ENCODE data around the gene GEMIN2.
"Not testable (repeated sequence)": the region's sequence is repeated elsewhere in the genome, so short reads cannot be mapped to it uniquely, and the experiment has no call there.

GEMIN2 gene

DNA sequence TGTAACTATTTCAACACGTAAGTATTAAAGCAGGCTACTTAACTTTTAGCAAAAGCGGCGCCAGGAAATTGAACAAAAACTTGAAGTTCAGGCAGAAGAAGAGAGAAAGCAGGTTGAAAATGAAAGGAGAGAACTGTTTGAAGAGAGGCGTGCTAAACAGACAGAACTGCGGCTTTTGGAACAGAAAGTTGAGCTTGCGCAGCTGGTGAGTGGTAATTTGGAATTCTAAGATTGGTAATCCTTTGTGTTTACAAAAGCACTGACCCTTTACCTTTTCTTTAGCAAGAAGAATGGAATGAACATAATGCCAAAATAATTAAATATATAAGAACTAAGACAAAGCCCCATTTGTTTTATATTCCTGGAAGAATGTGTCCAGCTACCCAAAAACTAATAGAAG is 64.9 kb downstream of the GEMIN2 start:
- no peak for DNase-seq

GRCh38 chr14:39180553-39180952 is 66.4 kb downstream of the GEMIN2 start:
- DNase-seq: no peak

- DNase-seq: no peak
Measured at GRCh38 chr14:39181026-39181692, 67.0 kb downstream of the GEMIN2 start.

- no peak for DNase-seq
Measured at GRCh38 chr14:39181693-39182047, 67.5 kb downstream of the GEMIN2 start.

DNA sequence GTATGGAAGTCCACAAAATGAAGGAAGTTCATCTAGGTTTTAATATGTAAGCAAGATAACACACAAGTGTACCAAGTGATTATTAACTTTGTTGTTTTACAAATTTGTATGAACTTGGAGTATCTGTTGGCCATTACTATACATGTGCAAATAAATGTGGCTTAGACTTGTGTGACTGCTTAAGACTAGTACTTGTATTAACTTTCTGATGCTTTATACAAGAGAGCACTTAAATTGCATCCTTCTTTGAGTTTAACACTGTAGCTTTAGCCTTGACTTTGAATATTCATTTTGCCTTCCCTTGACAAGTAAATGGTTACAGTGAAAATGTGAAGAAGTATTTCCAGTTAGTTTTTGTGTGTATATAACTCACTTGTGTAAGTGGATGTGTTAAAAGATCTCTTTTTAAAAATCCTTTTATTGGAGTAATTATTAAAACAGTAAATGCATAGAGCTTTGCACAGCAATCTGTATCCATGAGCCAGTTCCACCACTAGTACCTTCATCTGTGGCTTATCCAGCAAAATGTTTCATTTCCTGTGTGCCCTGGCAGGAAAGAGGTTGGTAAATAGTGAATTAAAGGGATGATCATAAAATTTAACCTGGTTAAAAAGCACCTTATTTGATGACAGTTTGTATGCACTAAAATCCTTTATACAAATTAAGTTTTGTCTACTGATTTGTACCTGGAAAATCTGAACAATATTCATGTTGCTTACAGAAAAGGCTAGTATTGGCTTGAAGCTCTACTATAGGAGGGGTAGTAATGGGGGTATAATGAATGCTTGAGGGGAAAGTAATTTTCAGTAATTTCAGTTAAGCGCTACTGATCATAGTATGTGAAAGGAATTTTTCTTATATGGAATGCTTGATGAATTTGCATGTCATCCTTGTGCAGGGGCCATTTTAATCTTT is 68.9 kb downstream of the GEMIN2 start:
- DNase-seq: no peak

DNA sequence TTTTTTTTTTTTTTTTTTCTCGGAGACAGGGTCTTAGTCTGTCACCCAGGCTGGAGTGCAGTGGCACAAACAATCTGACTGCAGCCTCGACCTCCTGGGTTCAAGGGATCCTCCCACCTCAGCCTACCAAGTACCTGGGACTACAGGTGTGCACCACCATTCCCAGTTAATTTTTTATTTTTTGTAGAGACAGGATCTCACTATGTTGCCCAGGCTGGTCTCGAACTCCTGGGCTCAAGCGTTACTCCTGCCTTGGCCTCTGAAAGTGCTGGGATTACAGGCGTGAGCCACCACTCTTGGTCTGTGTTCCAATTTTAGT is 69.5 kb downstream of the GEMIN2 start:
- DNase-seq: not testable (repeated sequence)

GRCh38 chr14:39184628-39185255 is 70.6 kb downstream of the GEMIN2 start:
- DNase-seq: no peak

DNA sequence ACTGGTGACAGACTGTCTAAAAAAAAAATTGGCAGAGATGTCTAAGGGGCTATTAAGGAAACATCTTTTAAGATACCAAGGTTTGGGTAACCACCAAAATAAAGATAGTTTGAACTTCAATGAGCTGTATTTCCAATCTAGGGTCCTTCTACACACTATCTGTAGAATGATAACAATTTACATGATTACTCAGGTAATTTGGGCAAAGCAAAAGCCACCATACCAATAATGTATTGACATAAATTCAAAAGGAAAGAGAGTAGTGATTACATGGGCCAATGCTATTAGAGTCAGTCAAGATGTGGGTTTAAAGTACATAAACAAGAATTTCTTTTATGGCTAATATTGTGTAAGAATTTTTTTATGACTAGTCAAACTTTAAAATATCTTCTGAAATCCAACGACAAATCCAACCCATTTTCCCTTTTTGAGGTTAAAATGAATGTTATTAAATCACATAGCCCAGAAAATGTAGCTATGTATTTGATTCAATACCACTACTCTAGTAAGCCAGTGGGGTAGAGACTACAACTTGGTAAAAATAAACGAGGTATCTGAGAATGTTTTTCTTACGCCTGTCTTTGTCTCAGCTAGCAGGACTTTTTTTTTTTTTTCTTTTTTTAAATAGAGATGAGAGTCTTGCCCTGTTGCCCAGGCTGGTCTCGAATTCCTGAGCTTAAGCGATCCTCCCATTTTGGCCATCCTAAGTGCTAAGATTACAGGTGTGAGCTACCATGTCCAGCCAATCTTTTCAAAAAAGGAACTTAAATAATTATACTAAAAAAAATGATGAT is 71.3 kb downstream of the GEMIN2 start:
- no peak for DNase-seq

Measured in CD4-positive, alpha-beta T cell treated with Interferon alpha-2 for 1 hour (primary cell).